Measurements from ENCODE around the gene KRTAP12-4.
"Not testable (repeated sequence)": the region's sequence is repeated elsewhere in the genome, so short reads cannot be mapped to it uniquely, and the experiment has no call there.

Gene KRTAP12-4

DNA sequence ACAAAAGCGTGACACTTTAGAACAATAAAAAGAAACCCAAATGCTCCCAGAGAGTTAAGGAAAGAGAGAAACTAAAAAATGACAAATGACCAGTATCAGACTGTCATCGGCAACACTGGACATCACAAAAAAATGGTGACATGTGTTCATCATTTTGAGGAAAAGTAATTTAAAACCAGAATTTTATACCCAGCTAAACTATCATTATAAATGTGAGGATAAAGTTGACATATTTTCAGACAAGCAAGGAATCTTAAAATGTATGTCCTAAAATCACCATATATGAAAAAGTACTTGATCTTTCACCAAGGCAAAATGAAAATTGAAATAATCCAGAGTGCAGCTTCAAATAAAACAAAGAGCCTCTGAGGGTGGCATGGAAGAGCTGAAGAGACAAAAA is 9.6 kb downstream of the KRTAP12-4 start:
- TF ChIP-seq, protein P1, sequence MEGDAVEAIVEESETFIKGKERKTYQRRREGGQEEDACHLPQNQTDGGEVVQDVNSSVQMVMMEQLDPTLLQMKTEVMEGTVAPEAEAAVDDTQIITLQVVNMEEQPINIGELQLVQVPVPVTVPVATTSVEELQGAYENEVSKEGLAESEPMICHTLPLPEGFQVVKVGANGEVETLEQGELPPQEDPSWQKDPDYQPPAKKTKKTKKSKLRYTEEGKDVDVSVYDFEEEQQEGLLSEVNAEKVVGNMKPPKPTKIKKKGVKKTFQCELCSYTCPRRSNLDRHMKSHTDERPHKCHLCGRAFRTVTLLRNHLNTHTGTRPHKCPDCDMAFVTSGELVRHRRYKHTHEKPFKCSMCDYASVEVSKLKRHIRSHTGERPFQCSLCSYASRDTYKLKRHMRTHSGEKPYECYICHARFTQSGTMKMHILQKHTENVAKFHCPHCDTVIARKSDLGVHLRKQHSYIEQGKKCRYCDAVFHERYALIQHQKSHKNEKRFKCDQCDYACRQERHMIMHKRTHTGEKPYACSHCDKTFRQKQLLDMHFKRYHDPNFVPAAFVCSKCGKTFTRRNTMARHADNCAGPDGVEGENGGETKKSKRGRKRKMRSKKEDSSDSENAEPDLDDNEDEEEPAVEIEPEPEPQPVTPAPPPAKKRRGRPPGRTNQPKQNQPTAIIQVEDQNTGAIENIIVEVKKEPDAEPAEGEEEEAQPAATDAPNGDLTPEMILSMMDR (IDR thresholded peaks at IDR 0.05; ENCODE audit: insufficient read depth, low read depth, low read length, missing control alignments): no peak
- no peak for DNase-seq (ENCODE audit: low read depth)
- H3K4me3 ChIP-seq (ENCODE audit: low read depth, low read length): no peak overlapping the region

DNA sequence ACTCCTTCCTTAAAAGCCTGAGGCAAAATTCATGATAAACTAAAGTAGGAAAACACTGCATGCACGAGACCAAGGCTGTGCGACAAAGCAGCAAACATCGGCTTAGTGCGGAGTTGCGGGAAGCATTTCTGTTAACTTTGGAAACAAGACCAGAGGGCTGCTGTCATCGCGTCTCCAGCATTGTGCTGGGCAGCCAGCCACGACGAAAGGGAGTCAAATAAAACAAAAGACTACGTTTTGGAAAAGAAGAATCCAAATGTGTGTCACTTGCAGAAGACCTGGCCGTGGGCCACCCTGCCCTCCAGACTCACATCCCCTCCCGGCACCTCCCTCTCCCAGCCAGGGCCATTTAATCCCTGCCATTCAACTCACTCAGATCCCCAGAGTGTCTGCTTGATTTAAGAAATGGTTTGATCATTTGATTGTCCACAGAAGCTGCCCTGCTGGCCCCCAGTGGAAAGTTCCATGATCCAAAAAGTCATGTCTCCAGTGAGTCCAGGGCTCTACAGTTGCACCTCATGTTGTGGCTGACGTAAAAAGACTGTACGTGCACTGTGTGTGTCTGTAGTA is 10.6 kb downstream of the KRTAP12-4 start:
- TF ChIP-seq, protein P1 (IDR thresholded peaks at IDR 0.05; ENCODE audit: insufficient read depth, low read depth, low read length, missing control alignments): no peak
- no peak for DNase-seq (ENCODE audit: low read depth)
- no peak overlapping the region for H3K4me3 ChIP-seq (ENCODE audit: low read depth, low read length)

DNA sequence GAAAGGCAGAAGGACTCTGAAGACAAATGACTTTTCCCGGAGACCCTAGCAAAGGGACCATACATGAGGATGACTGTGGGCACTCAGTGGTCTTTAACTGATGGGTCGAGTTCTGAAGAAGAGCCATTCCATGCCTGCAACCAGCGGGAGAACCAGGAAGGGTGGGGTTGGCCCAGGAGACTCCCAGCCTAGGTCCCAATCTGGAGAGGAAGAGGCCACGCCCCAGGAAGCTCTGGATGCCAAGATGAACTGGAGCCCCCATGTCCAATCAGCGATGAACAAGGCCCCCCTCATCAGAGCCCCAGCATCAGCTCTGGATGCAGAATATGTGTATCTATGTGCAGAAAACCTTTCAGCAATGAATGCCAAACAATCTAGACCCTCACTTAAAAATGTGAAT is 13.7 kb downstream of the KRTAP12-4 start:
- no peak for DNase-seq (ENCODE audit: low read depth)
- H3K4me3 ChIP-seq (ENCODE audit: low read depth, low read length): no peak overlapping the region
- TF ChIP-seq, protein P1 (IDR thresholded peaks at IDR 0.05; ENCODE audit: insufficient read depth, low read depth, low read length, missing control alignments): no peak

DNA sequence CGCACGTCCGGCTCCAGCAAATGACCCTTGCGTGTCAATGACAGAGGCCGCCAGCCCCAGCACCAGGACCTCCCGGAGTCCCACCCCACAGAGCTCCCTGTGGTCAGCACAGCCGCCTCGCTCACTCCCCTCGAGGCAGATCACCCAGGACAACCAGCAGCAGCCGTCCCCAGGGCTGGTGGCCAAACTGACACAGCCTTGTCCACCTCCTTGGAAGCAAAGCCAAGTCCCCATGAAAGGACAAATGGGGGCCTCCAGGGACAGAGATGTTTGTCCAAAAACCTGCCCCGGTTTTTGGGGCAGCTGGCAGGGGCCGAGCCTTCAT is 15.2 kb downstream of the KRTAP12-4 start:
- no peak overlapping the region for H3K4me3 ChIP-seq (ENCODE audit: low read depth, low read length)
- no peak for DNase-seq (ENCODE audit: low read depth)
- TF ChIP-seq, protein P1 (IDR thresholded peaks at IDR 0.05; ENCODE audit: insufficient read depth, low read depth, low read length, missing control alignments): no peak

GRCh38 chr21:44638506-44639330 is 15.7 kb downstream of the KRTAP12-4 start:
- DNase-seq (ENCODE audit: low read depth); H3K4me3 ChIP-seq (ENCODE audit: low read depth, low read length): not testable (repeated sequence)

- H3K4me3 ChIP-seq (ENCODE audit: low read depth, low read length); DNase-seq (ENCODE audit: low read depth): not testable (repeated sequence)
Observed at GRCh38 chr21:44637851-44638348, 16.6 kb downstream of the KRTAP12-4 start.

GRCh38 chr21:44637018-44637850 is 17.2 kb downstream of the KRTAP12-4 start, which contains the start of gene KRTAP10-10:
Gene KRTAP10-10, plus strand, starts transcription at chr21:44637356. Its CDS starts 62 bp downstream, at chr21:44637418.
- no peak for DNase-seq (ENCODE audit: low read depth)
- TF ChIP-seq, protein P1 (IDR thresholded peaks at IDR 0.05; ENCODE audit: insufficient read depth, low read depth, low read length, missing control alignments): no peak

More at GRCh38 chr21:44637018-44637850, 17.2 kb downstream of the KRTAP12-4 start, which contains the start of gene KRTAP10-10:
- H3K4me3 ChIP-seq (ENCODE audit: low read depth, low read length): no peak within 1 kb of the TSS
